GM18870 (cell line): Measurements from ENCODE around the gene BFSP1.

Source experiments
- ATAC-seq: cut with Tn5 transposase; IDR thresholded peaks from one replicate; pipeline ENCODE4 v1.9.1; 2021; ENCODE audit warnings: moderate library complexity; ENCODE audit not compliant: unreplicated experiment

BFSP1 gene

GRCh38 chr20:17500826-17501225 lies 30.4 kb downstream of the BFSP1 start:
- no peak for ATAC-seq

GRCh38 chr20:17500271-17500670 lies 30.9 kb downstream of the BFSP1 start:
- no peak for ATAC-seq

GRCh38 chr20:17499041-17499440 lies 32.1 kb downstream of the BFSP1 start:
- ATAC-seq: no peak

- ATAC-seq: no peak
Measured at GRCh38 chr20:17498641-17499040, 32.5 kb downstream of the BFSP1 start.

- no peak for ATAC-seq
Measured at GRCh38 chr20:17497821-17498580, 33.2 kb downstream of the BFSP1 start.

- no peak for ATAC-seq
Measured at GRCh38 chr20:17495826-17496225, 35.4 kb downstream of the BFSP1 start.

GRCh38 chr20:17494201-17494600 lies 37.0 kb downstream of the BFSP1 start:
- ATAC-seq: no peak

GRCh38 chr20:17493173-17493572 lies 38.0 kb downstream of the BFSP1 start:
- ATAC-seq: no peak

- ATAC-seq: no peak
Measured at GRCh38 chr20:17491488-17491887, 39.7 kb downstream of the BFSP1 start.

- no peak for ATAC-seq
Measured at GRCh38 chr20:17491041-17491440, 40.1 kb downstream of the BFSP1 start.

GRCh38 chr20:17490501-17490900 lies 40.7 kb downstream of the BFSP1 start:
- no peak for ATAC-seq

GRCh38 chr20:17488916-17489600 lies 42.1 kb downstream of the BFSP1 start:
- no peak for ATAC-seq

- ATAC-seq: no peak
Measured at GRCh38 chr20:17485017-17485416, 46.2 kb downstream of the BFSP1 start.

GRCh38 chr20:17482536-17482935 lies 48.6 kb downstream of the BFSP1 start:
- no peak for ATAC-seq

- no peak for ATAC-seq
Measured at GRCh38 chr20:17481661-17482060, 49.5 kb downstream of the BFSP1 start.

- no peak for ATAC-seq
Measured at GRCh38 chr20:17480696-17481095, 50.5 kb downstream of the BFSP1 start.

GRCh38 chr20:17479063-17479657 lies 52.0 kb downstream of the BFSP1 start:
- no peak for ATAC-seq

GRCh38 chr20:17473659-17474058 lies 57.5 kb downstream of the BFSP1 start:
- ATAC-seq: no peak

GRCh38 chr20:17471606-17472187 lies 59.5 kb downstream of the BFSP1 start:
- ATAC-seq: no peak

GRCh38 chr20:17470973-17471372 lies 60.2 kb downstream of the BFSP1 start:
- no peak for ATAC-seq

GRCh38 chr20:17470521-17470920 lies 60.7 kb downstream of the BFSP1 start:
- no peak for ATAC-seq
